Liver (tissue), 9 donors: Measurements from ENCODE around the gene ATXN10. TPM values are rescaled to one million over a fixed set of nuclear protein-coding genes. Genes with fewer than 3 reads are reported as not detected.
A peak's percentile ranks its signal among the peaks of the same experiment; 100 is the strongest.

ENCODE experiments used
- DNase-seq: peaks from one replicate; pipeline ENCODE4 v3.0.0-alpha.2; 2017; ENCODE audit warnings: low spot score
- H3K27ac ChIP-seq, 2 donors: one replicate each; pipeline ENCODE4 v1.7.0; 2013; ENCODE audit warnings: inconsistent platforms in 2 of 2, low read length in 2 of 2, control low read depth in 1 of 2, low read depth in 1 of 2, mild to moderate bottlenecking in 1 of 2
- H3K27me3 ChIP-seq, 4 donors: one replicate each; pipeline versions ENCODE4 v1.6.1 to v1.7.0; 2013; ENCODE audit warnings: low read length in 3 of 4, inconsistent platforms in 1 of 4, mild to moderate bottlenecking in 1 of 4, moderate library complexity in 1 of 4; ENCODE audit not compliant: control insufficient read depth in 4 of 4, insufficient read depth in 4 of 4
- H3K36me3 ChIP-seq, 4 donors: one replicate each; pipeline versions ENCODE4 v1.6.1 to v1.7.0; 2013; ENCODE audit warnings: low read length in 3 of 4, mild to moderate bottlenecking in 3 of 4, low read depth in 1 of 4, moderate library complexity in 1 of 4; ENCODE audit not compliant: control insufficient read depth in 4 of 4, insufficient read depth in 3 of 4
- H3K4me1 ChIP-seq, 4 donors: one replicate each; pipeline versions ENCODE4 v1.6.1 to v1.7.0; 2013; ENCODE audit warnings: low read length in 3 of 4, mild to moderate bottlenecking in 3 of 4, moderate library complexity in 1 of 4; ENCODE audit not compliant: control insufficient read depth in 4 of 4, insufficient read depth in 4 of 4
- H3K4me3 ChIP-seq, 3 donors: one replicate each; pipeline versions ENCODE4 v1.6.1 to v1.7.0; 2013; ENCODE audit warnings: low read length in 3 of 3, control low read depth in 1 of 3, low read depth in 1 of 3, mild to moderate bottlenecking in 1 of 3
- H3K9ac ChIP-seq, 2 donors: one replicate each; pipeline ENCODE4 v1.7.0; 2013; ENCODE audit warnings: low read length in 2 of 2, mild to moderate bottlenecking in 2 of 2, moderate library complexity in 2 of 2, control low read depth in 1 of 2, low read depth in 1 of 2
- H3K9me3 ChIP-seq, 4 donors: one replicate each; pipeline versions ENCODE4 v1.6.1 to v1.7.0; 2013; ENCODE audit warnings: low read length in 3 of 4; ENCODE audit not compliant: control insufficient read depth in 4 of 4
- ATF3 ChIP-seq: IDR thresholded peaks from 2 replicates; pipeline ENCODE4 v1.6.1; 2016; ENCODE audit warnings: antibody characterized with exemption
- EGR1 ChIP-seq, 2 donors: IDR thresholded peaks; 2 replicates each; pipeline ENCODE4 v1.6.1; 2016 to 2018; ENCODE audit warnings: antibody characterized with exemption in 2 of 2, low read depth in 2 of 2
- FOXA1 ChIP-seq: IDR thresholded peaks from 2 replicates; pipeline ENCODE4 v1.6.1; 2016; ENCODE audit warnings: antibody characterized with exemption
- FOXA2 ChIP-seq: IDR thresholded peaks from 2 replicates; pipeline ENCODE4 v1.6.1; 2016; ENCODE audit warnings: antibody characterized with exemption
- GABPA ChIP-seq, 2 donors: IDR thresholded peaks in 1 of 2; conservative IDR thresholded peaks in 1 of 2; 2 replicates each; pipeline ENCODE4 v1.6.1; 2016; ENCODE audit warnings: antibody characterized with exemption in 2 of 2, mild to moderate bottlenecking in 1 of 2, moderate library complexity in 1 of 2
- HNF4A ChIP-seq, 2 donors: conservative IDR thresholded peaks; 2 replicates each; pipeline ENCODE4 v1.6.1; 2016; ENCODE audit warnings: antibody characterized with exemption in 2 of 2, mild to moderate bottlenecking in 2 of 2
- HNF4G ChIP-seq: IDR thresholded peaks from 2 replicates; pipeline ENCODE4 v1.6.1; 2016; ENCODE audit warnings: antibody characterized with exemption
- JUND ChIP-seq, 2 donors: IDR thresholded peaks; 2 replicates each; pipeline ENCODE4 v1.6.1; 2016; ENCODE audit warnings: antibody characterized with exemption in 2 of 2
- MAX ChIP-seq: IDR thresholded peaks from 2 replicates; pipeline ENCODE4 v1.6.1; 2016; ENCODE audit warnings: antibody characterized with exemption
- RAD21 ChIP-seq, 2 donors: IDR thresholded peaks; 2 replicates each; pipeline ENCODE4 v1.6.1; 2016; ENCODE audit warnings: antibody characterized with exemption in 2 of 2, mild to moderate bottlenecking in 2 of 2
- RXRA ChIP-seq, 2 donors: IDR thresholded peaks; 2 replicates each; pipeline ENCODE4 v1.6.1; 2017 to 2018; ENCODE audit warnings: antibody characterized with exemption in 2 of 2, mild to moderate bottlenecking in 1 of 2
- SP1 ChIP-seq: IDR thresholded peaks from 2 replicates; pipeline ENCODE4 v1.6.1; 2018; ENCODE audit warnings: antibody characterized with exemption, mild to moderate bottlenecking
- TAF1 ChIP-seq: conservative IDR thresholded peaks from 2 replicates; pipeline ENCODE4 v1.6.1; 2016; ENCODE audit warnings: antibody characterized with exemption, mild to moderate bottlenecking
- YY1 ChIP-seq: IDR thresholded peaks from 2 replicates; pipeline ENCODE4 v1.6.1; 2016; ENCODE audit warnings: antibody characterized with exemption, mild to moderate bottlenecking
- ZBTB33 ChIP-seq: IDR thresholded peaks from 2 replicates; pipeline ENCODE4 v1.6.1; 2016; ENCODE audit warnings: antibody characterized with exemption
- WGBS: extraction: QIAGEN DNeasy Blood & Tissue Kit; methylation state at CpG from one replicate; pipeline ENCODE4 v1.1.7; 2013; 5-methylcytosine and 5-hydroxymethylcytosine counted together
- polyA plus RNA-seq, 2 donors: library from polyadenylated mRNA; stranded (reverse) in 1 of 2; unstranded in 1 of 2; fragments of 200-250 nt in 1 of 2; fragments of >200 nt in 1 of 2; fragmentation: Nextera tagmentation in 1 of 2; extraction: Ambion mirVana in 1 of 2; gene quantifications; one replicate each; pipeline versions ENCODE4 v1.2.1 to v1.2.3, GENCODE V29; 2013 to 2015
- total RNA-seq, 2 donors: library from RNA; depleted of rRNA; stranded (reverse); fragments of >200 nt; gene quantifications; one replicate each; pipeline ENCODE4 v1.2.3, GENCODE V29; 2014
- TF ChIP-seq, protein P1 (sequence below): fragments of 150-350 bp; IDR thresholded peaks from 2 replicates; pipeline ENCODE4 v1.5.1; 2017; ENCODE audit warnings: improper control_type of control experiment, low read depth, low read length; ENCODE audit not compliant: missing input control
- donor health status: healthy.
- donor health status: healthy.
- donor health status: healthy.
- donor health status: healthy.
- donor health status: healthy.

ATXN10 gene
- total and polyA plus RNA-seq, 4 donors: 34.9 to 100 (median 69.7) TPM

DNA sequence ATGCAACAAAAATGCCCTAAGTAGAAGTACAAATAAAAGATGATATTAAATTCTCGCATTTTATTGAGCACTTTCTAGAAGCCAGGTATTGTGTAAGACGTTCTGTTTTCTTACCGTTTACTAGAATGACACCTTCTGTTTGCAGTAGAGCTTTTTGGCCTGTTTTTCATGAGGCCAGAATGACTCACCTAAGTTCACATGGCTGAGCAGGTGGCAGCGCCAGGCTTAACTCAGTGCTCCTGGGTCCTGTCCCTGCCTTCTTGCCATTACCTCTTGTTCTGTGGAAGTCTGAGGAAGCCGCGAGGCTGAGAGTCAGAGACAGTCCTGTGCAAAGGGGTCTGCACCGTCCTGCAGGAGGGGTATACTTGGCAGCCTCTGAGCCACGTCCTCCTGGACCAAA, 113.8 kb downstream of the ATXN10 start:
- WGBS: 62% methylated on average over 8 of the region's 8 CpGs

DNA sequence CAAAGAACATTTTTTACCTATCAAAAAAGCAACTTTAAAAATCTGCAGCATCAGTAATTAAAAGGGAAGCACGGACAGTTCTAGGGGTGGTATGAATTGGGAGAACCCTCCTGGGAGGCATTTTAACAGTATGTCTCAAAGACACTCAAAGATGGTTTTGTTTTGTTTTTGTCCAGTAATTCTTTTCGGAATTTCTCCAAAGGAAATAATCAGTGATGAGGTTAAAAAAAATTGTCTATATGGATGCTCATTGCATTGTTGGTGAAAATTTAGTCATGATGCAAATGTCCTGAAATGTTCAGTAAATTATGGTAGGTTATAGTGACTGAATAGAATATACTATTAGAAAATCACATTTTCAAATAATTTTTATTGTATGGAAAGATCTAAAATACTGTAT, 115.1 kb downstream of the ATXN10 start:
- H3K9me3 ChIP-seq: no peaks in the 10 kb centered on the region
- H3K27me3 ChIP-seq: no peaks in the 10 kb centered on the region
- 66% methylated on average over 2 of the region's 2 CpGs for WGBS
- H3K27ac ChIP-seq: no peak overlapping the region
- no peaks in the 10 kb centered on the region for H3K36me3 ChIP-seq
- DNase-seq: no peak
- H3K4me3 ChIP-seq: no peak overlapping the region
- no peak overlapping the region for H3K9ac ChIP-seq
- peaks cover 0 to 25% (median 15%) of the 10 kb centered on the region in 4 donors for H3K4me1 ChIP-seq
- TF ChIP-seq RAD21 (IDR thresholded peaks at IDR 0.05): no peak
- no peak for TF ChIP-seq ZBTB33
- no peak for TF ChIP-seq GABPA (IDR thresholded peaks at IDR 0.05 in 1 of 2, conservative IDR thresholded peaks at IDR 0.05 in 1 of 2)
- TF ChIP-seq, protein P1, sequence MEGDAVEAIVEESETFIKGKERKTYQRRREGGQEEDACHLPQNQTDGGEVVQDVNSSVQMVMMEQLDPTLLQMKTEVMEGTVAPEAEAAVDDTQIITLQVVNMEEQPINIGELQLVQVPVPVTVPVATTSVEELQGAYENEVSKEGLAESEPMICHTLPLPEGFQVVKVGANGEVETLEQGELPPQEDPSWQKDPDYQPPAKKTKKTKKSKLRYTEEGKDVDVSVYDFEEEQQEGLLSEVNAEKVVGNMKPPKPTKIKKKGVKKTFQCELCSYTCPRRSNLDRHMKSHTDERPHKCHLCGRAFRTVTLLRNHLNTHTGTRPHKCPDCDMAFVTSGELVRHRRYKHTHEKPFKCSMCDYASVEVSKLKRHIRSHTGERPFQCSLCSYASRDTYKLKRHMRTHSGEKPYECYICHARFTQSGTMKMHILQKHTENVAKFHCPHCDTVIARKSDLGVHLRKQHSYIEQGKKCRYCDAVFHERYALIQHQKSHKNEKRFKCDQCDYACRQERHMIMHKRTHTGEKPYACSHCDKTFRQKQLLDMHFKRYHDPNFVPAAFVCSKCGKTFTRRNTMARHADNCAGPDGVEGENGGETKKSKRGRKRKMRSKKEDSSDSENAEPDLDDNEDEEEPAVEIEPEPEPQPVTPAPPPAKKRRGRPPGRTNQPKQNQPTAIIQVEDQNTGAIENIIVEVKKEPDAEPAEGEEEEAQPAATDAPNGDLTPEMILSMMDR: no peak
- TF ChIP-seq HNF4G: no peak
- no peak for TF ChIP-seq YY1
- TF ChIP-seq FOXA2: no peak
- TF ChIP-seq JUND (IDR thresholded peaks at IDR 0.05): no peak
- TF ChIP-seq ATF3: no peak
- no peak for TF ChIP-seq MAX
- no peak for TF ChIP-seq HNF4A (conservative IDR thresholded peaks at IDR 0.05)
- TF ChIP-seq TAF1: no peak
- TF ChIP-seq RXRA (IDR thresholded peaks at IDR 0.05): no peak
- TF ChIP-seq SP1: no peak

More for the DNA sequence above, 113.8 kb downstream of the ATXN10 start:
- H3K4me1 ChIP-seq: peaks cover 0 to 25% (median 15%) of the 10 kb centered on the region in 4 donors
- H3K27ac ChIP-seq: peak overlapping the region; percentile 36 to 49
- H3K4me3 ChIP-seq: no peak overlapping the region
- H3K36me3 ChIP-seq: peaks cover 0 to 2% (median 0%) of the 10 kb centered on the region in 4 donors
- H3K27me3 ChIP-seq: no peaks in the 10 kb centered on the region
- TF ChIP-seq ATF3 (peak; percentile 86), FOXA1 (peak; percentile 7), FOXA2 (peak; percentile 61), JUND (IDR thresholded peaks at IDR 0.05) (peak; percentile 95 to 98), RAD21 (IDR thresholded peaks at IDR 0.05) (peak; percentile 15 to 34), ZBTB33 (peak; percentile 38), RXRA (IDR thresholded peaks at IDR 0.05) (peak; percentile 24 to 68), MAX (peak; percentile 90), HNF4A (conservative IDR thresholded peaks at IDR 0.05) (peak; percentile 40 to 64), YY1 (peak; percentile 42), EGR1 (IDR thresholded peaks at IDR 0.05; ENCODE audit: low read depth in 2 of 2) (no peak), GABPA (IDR thresholded peaks at IDR 0.05 in 1 of 2, conservative IDR thresholded peaks at IDR 0.05 in 1 of 2) (no peak)
- TF ChIP-seq, protein P1: no peak
- no peak for DNase-seq
- no peak overlapping the region for H3K9ac ChIP-seq
- H3K9me3 ChIP-seq: no peaks in the 10 kb centered on the region
